Heart right ventricle (tissue), 16 donors: ENCODE measurements around the gene TADA2A. TPM values are rescaled to one million over a fixed set of nuclear protein-coding genes. Genes with fewer than 3 reads are reported as not detected.

ENCODE experiments used
- ATAC-seq, 8 donors: fragments of 200-7000 bp; cut with Tn5 transposase; one replicate each; pipeline ENCODE4 v1.9.1; 2020; ENCODE audit warnings: mild to moderate bottlenecking in 8 of 8, moderate library complexity in 8 of 8, moderate number of reproducible peaks in 1 of 8
- DNase-seq, 2 donors: peaks; one replicate each; pipeline ENCODE4 v3.0.0-alpha.2; 2020
- H3K27ac ChIP-seq, 10 donors: fragments of 200-600 bp; sonication (generic) in 2 of 10; one replicate each; pipeline versions ENCODE4 v1.5.0 to v1.8.0; 2020 to 2022; ENCODE audit warnings: mild to moderate bottlenecking in 3 of 10
- H3K27me3 ChIP-seq, 7 donors: fragments of 200-600 bp; one replicate each; pipeline ENCODE4 v1.8.0; 2021 to 2022; ENCODE audit warnings: mild to moderate bottlenecking in 2 of 7
- H3K36me3 ChIP-seq, 9 donors: fragments of 200-600 bp; sonication (generic) in 1 of 9; one replicate each; pipeline versions ENCODE4 v1.5.0 to v1.8.0; 2020 to 2022; ENCODE audit warnings: mild to moderate bottlenecking in 2 of 9
- H3K4me1 ChIP-seq, 9 donors: fragments of 200-600 bp; sonication (generic) in 1 of 9; one replicate each; pipeline versions ENCODE4 v1.5.0 to v1.8.0; 2020 to 2022; ENCODE audit warnings: mild to moderate bottlenecking in 4 of 9
- H3K4me3 ChIP-seq, 10 donors: fragments of 200-600 bp; sonication (generic) in 2 of 10; one replicate each; pipeline versions ENCODE4 v1.5.0 to v1.8.0; 2020 to 2022; ENCODE audit warnings: mild to moderate bottlenecking in 7 of 10, moderate library complexity in 2 of 10
- H3K9me3 ChIP-seq, 11 donors: fragments of 200-600 bp in 10 of 11; sonication (generic) in 2 of 11; one replicate each; pipeline versions ENCODE4 v1.5.0 to v1.8.0; 2013 to 2022; ENCODE audit warnings: mild to moderate bottlenecking in 2 of 11, control low read depth in 1 of 11, moderate library complexity in 1 of 11
- WGBS, 2 donors: extraction: QIAGEN DNeasy Blood & Tissue Kit; methylation state at CpG; one replicate each; pipeline ENCODE4 v1.1.7; 2013; ENCODE audit warnings: inconsistent platforms in 1 of 2; 5-methylcytosine and 5-hydroxymethylcytosine counted together
- intact Hi-C, 10 donors: fragments of 100-400 bp; cut with DNase I; formaldehyde crosslinking; loops; one replicate each; pipeline versions ENCODE4 v1.11.1 to v1.14.2; 2022
- polyA plus RNA-seq, 2 donors: library from polyadenylated mRNA; stranded (reverse); fragments of 200-250 nt; gene quantifications; one replicate each; pipeline ENCODE4 v1.2.3, GENCODE V29; 2013
- total RNA-seq, 10 donors: library from RNA; stranded (reverse); fragmentation: NEBNext Ultra II Directional in 3 of 10; extraction: Animal tissue kit (Norgen Biotek cat#: 25700) in 3 of 10; gene quantifications; one replicate each; pipeline versions ENCODE4 v1.2.1 to v1.2.4, GENCODE V29; 2021 to 2023
- TF ChIP-seq, protein P1 (sequence below), 9 donors: fragments of 200-600 bp; sonication (generic) in 2 of 9; IDR thresholded peaks; one replicate each; pipeline versions ENCODE4 v1.5.0 to v1.8.0; 2021 to 2022; ENCODE audit warnings: antibody characterized with exemption in 9 of 9, mild to moderate bottlenecking in 5 of 9, moderate library complexity in 1 of 9
- donor health status: Arrhythmogenic right ventricular cardiomyopathy.
- donor health status: ischemic (EF 13 %, LVEDD 7.1; RV severe dilation, severe dysfunction).
- donor health status: healthy with polysubstance abuse.
- donor health status: DM: no; HTN: yes; CAD: no.
- donor health status: DM: no; HTN: no; CAD: no.
- donor health status: ischemic (EF 25% LVEDD 6.9; RV normal size, moderate dysfunction).
- donor health status: ischemic (EF 25% LVEDD 5.7; RV mildly dilated, moderate dysfunction).
- donor health status: healthy.
- donor health status: DM: yes; HTN: yes; CAD: no.
- donor health status: Ischemic cardiomyopathy.
- donor health status: ischemic (EF 35%, LVEDD 5.7; RV mildly dilated, moderate dysfunction).
- donor health status: nonischemic (EF 11% LVEDD 7.7; RV severe dilation, severe dysfunction).
- donor health status: DM: yes; HTN: yes; CAD: no.
- donor health status: PGD.
- donor health status: ischemic (EF 29% LVEDD 5.4; RV normal size, mild dysfunction).
- donor health status: nonischemic (EF 23%, LVEDD 6.1; RV moderate dilation, normal function).

Gene TADA2A
- total and polyA plus RNA-seq, 12 donors: 6.7 to 18.4 (median 13.1) TPM

- intact Hi-C loops: no loop called here
Observed at GRCh38 chr17:37384560-37385149, 22.0 kb upstream of the TADA2A start.

GRCh38 chr17:37385474-37385990 lies 21.2 kb upstream of the TADA2A start:
- intact Hi-C loops: no loop called here

More at GRCh38 chr17:37384560-37385149, 22.0 kb upstream of the TADA2A start:
- 69 to 71% methylated on average over 3 of the region's 3 CpGs for WGBS, 2 donors
- Histone ChIP-seq H3K27me3 (no peaks in the 10 kb centered on the region), H3K9me3 (no peaks in the 10 kb centered on the region), H3K4me1 (no peaks in the 10 kb centered on the region), H3K4me3 (no peak overlapping the region), H3K36me3 (no peaks in the 10 kb centered on the region), H3K27ac (no peak overlapping the region)
- no peak for ATAC-seq
- no peak for DNase-seq
- TF ChIP-seq, protein P1, sequence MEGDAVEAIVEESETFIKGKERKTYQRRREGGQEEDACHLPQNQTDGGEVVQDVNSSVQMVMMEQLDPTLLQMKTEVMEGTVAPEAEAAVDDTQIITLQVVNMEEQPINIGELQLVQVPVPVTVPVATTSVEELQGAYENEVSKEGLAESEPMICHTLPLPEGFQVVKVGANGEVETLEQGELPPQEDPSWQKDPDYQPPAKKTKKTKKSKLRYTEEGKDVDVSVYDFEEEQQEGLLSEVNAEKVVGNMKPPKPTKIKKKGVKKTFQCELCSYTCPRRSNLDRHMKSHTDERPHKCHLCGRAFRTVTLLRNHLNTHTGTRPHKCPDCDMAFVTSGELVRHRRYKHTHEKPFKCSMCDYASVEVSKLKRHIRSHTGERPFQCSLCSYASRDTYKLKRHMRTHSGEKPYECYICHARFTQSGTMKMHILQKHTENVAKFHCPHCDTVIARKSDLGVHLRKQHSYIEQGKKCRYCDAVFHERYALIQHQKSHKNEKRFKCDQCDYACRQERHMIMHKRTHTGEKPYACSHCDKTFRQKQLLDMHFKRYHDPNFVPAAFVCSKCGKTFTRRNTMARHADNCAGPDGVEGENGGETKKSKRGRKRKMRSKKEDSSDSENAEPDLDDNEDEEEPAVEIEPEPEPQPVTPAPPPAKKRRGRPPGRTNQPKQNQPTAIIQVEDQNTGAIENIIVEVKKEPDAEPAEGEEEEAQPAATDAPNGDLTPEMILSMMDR (IDR thresholded peaks at IDR 0.05): no peak

DNA sequence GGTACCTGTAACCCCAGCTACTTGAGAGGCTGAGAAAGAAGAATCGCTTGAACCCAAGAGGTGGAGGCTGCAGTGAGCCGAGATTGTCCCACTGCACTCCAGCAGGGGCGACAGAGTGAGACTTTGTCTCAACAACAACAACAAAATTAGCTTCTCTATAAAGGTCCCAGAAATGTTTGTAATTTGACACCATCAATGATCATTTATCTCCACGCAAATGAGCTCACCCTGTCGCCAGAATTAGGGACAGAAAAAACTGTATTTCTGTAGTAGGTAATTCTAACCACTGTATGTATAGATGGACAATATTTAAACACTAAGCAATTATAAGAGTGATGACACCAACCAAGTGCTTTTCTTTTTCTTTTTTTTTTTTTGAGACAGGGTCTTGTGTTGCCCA lies 20.2 kb upstream of the TADA2A start:
- H3K4me1 ChIP-seq: peaks cover 0 to 7% (median 3%) of the 10 kb centered on the region in 9 donors
- no peaks in the 10 kb centered on the region for H3K36me3 ChIP-seq
- no peaks in the 10 kb centered on the region for H3K9me3 ChIP-seq
- no peaks in the 10 kb centered on the region for H3K27me3 ChIP-seq
- DNase-seq: no peak
- intact Hi-C loops: no loop called here
- no peak overlapping the region for H3K4me3 ChIP-seq
- H3K27ac ChIP-seq: no peak overlapping the region
- no peak for ATAC-seq
- 93 to 94% methylated on average over 5 of the region's 5 CpGs for WGBS, 2 donors
- TF ChIP-seq, protein P1 (IDR thresholded peaks at IDR 0.05): no peak

More at GRCh38 chr17:37385474-37385990, 21.2 kb upstream of the TADA2A start:
- Histone ChIP-seq H3K27me3 (no peaks in the 10 kb centered on the region), H3K27ac (no peak overlapping the region), H3K4me1 (no peaks in the 10 kb centered on the region), H3K4me3 (no peak overlapping the region), H3K9me3 (no peaks in the 10 kb centered on the region), H3K36me3 (no peaks in the 10 kb centered on the region)
- no peak for DNase-seq
- no peak for ATAC-seq
- TF ChIP-seq, protein P1 (IDR thresholded peaks at IDR 0.05): no peak

GRCh38 chr17:37388266-37388665 lies 18.4 kb upstream of the TADA2A start:
- ATAC-seq (no peak), DNase-seq (no peak)
- no peaks in the 10 kb centered on the region for H3K36me3 ChIP-seq
- 97% methylated on average over 3 of the region's 3 CpGs for WGBS, 2 donors
- H3K4me3 ChIP-seq: no peak overlapping the region
- peaks cover 0 to 17% (median 10%) of the 10 kb centered on the region in 9 donors for H3K4me1 ChIP-seq
- intact Hi-C loops: no loop called here
- no peaks in the 10 kb centered on the region for H3K27me3 ChIP-seq
- no peak overlapping the region for H3K27ac ChIP-seq
- TF ChIP-seq, protein P1 (IDR thresholded peaks at IDR 0.05): no peak
- no peaks in the 10 kb centered on the region for H3K9me3 ChIP-seq
